Thymus (tissue), 14 donors: ENCODE results near the gene GHRL. TPM values are rescaled to one million over a fixed set of nuclear protein-coding genes. Genes with fewer than 3 reads are reported as not detected.

Source experiments
- DNase-seq, 9 donors: peaks; one replicate each; pipeline ENCODE4 v3.0.0-alpha.2; 2013; ENCODE audit warnings: low spot score in 9 of 9, low read depth in 6 of 9, missing footprints in 1 of 9
- H3K27ac ChIP-seq, 2 donors: one replicate each; pipeline ENCODE4 v1.5.1; 2013; ENCODE audit warnings: control low read depth in 1 of 2, low read depth in 1 of 2, low read length in 1 of 2, mild to moderate bottlenecking in 1 of 2, moderate library complexity in 1 of 2
- H3K27me3 ChIP-seq, 2 donors: one replicate each; pipeline ENCODE4 v1.5.1; 2013; ENCODE audit warnings: low read length in 1 of 2; ENCODE audit not compliant: control insufficient read depth in 2 of 2, insufficient read depth in 1 of 2
- H3K36me3 ChIP-seq, 2 donors: one replicate each; pipeline ENCODE4 v1.5.1; 2013; ENCODE audit warnings: low read length in 1 of 2, mild to moderate bottlenecking in 1 of 2, moderate library complexity in 1 of 2; ENCODE audit not compliant: control insufficient read depth in 2 of 2, insufficient read depth in 2 of 2
- H3K4me1 ChIP-seq, 2 donors: one replicate each; pipeline ENCODE4 v1.5.1; 2013; ENCODE audit warnings: low read length in 2 of 2; ENCODE audit not compliant: control insufficient read depth in 2 of 2, insufficient read depth in 2 of 2
- H3K4me3 ChIP-seq, 2 donors: one replicate each; pipeline ENCODE4 v1.5.1; 2013; ENCODE audit warnings: low read length in 2 of 2, control low read depth in 1 of 2, mild to moderate bottlenecking in 1 of 2
- H3K9me3 ChIP-seq, 2 donors: one replicate each; pipeline ENCODE4 v1.5.1; 2013; ENCODE audit warnings: low read length in 1 of 2, mild to moderate bottlenecking in 1 of 2; ENCODE audit not compliant: control insufficient read depth in 2 of 2, insufficient read depth in 1 of 2
- WGBS: extraction: QIAGEN DNeasy Blood & Tissue Kit; methylation state at CpG from one replicate; pipeline ENCODE4 v1.1.7; 2013; 5-methylcytosine and 5-hydroxymethylcytosine counted together
- long read RNA-seq, 10 donors: transcript quantifications; one replicate each; lab custom pipeline, GENCODE V29; 2026
- polyA plus RNA-seq: library from polyadenylated mRNA; stranded (reverse); fragments of 200-250 nt; gene quantifications from one replicate; pipeline ENCODE4 v1.2.3, GENCODE V29; 2013
- total RNA-seq: library from RNA; stranded (reverse); fragments of 120-200 nt; gene quantifications from one replicate; pipeline ENCODE4 v1.2.4, GENCODE V29; 2013
- donor health status: healthy.

GHRL gene
- total RNA-seq (2.4 TPM), polyA plus RNA-seq (3.7 TPM)
- long read RNA-seq, donor 1, result 0 reads
- long read RNA-seq, donor 2, partial matches to known transcripts, result 0 of 1 reads
- long read RNA-seq, donor 2, other reads (novel, unspliced or antisense), result 0 of 1 reads
- long read RNA-seq, donor 3, result 0 reads
- long read RNA-seq, donor 4, result 0 reads
- long read RNA-seq, donor 5, partial matches to known transcripts, result 0 of 1 reads
- long read RNA-seq, donor 5, other reads (novel, unspliced or antisense), result 0 of 1 reads
- long read RNA-seq, donor 6, result 0 reads
- long read RNA-seq, donor 7, result 0 reads
- long read RNA-seq, donor 8, result 0 reads
- long read RNA-seq, donor 9, result 0 reads
- long read RNA-seq, donor 10, result 0 reads

GRCh38 chr3:10292505-10293419, at the start of gene GHRL:
Gene GHRL, minus strand, starts transcription at chr3:10292947. Its CDS starts 2,767 bp downstream, at chr3:10290180.
- WGBS, result 30% methylated on average over 12 of the region's 12 CpGs
- Histone ChIP-seq H3K27me3 (no peaks in the 10 kb centered on the region), H3K27ac (no peak within 1 kb of the TSS), H3K9me3 (no peaks in the 10 kb centered on the region), H3K4me3 (no peak within 1 kb of the TSS), H3K4me1 (peaks cover 0 to 17% of the 10 kb centered on the region in 2 donors), H3K36me3 (peaks cover 18 to 37% of the 10 kb centered on the region in 2 donors)
- peak in 1 of 9 donors; percentile 36 for DNase-seq

- Histone ChIP-seq H3K9me3 (peaks cover 0 to 7% of the 10 kb centered on the region in 2 donors), H3K27me3 (no peaks in the 10 kb centered on the region), H3K4me1 (peaks cover 0 to 9% of the 10 kb centered on the region in 2 donors), H3K4me3 (no peak overlapping the region), H3K36me3 (no peaks in the 10 kb centered on the region), H3K27ac (no peak overlapping the region)
- no peak for DNase-seq
- WGBS, result 91% methylated on average over 7 of the region's 7 CpGs
These were observed 49.2 kb upstream of the GHRL start for GRCh38 chr3:10341901-10342398.

GRCh38 chr3:10340476-10340875, 47.7 kb upstream of the GHRL start:
- Histone ChIP-seq H3K4me1 (peaks cover 0 to 9% of the 10 kb centered on the region in 2 donors), H3K27ac (no peak overlapping the region), H3K9me3 (peaks cover 0 to 7% of the 10 kb centered on the region in 2 donors), H3K27me3 (no peaks in the 10 kb centered on the region), H3K36me3 (no peaks in the 10 kb centered on the region), H3K4me3 (no peak overlapping the region)
- no peak for DNase-seq
- WGBS, result 97% methylated on average over 18 of the region's 18 CpGs

- H3K36me3 ChIP-seq, result no peaks in the 10 kb centered on the region
- H3K9me3 ChIP-seq, result peaks cover 0 to 7% of the 10 kb centered on the region in 2 donors
- H3K27ac ChIP-seq, result no peak overlapping the region
- peaks cover 0 to 13% of the 10 kb centered on the region in 2 donors for H3K4me1 ChIP-seq
- DNase-seq, result no peak
- 90% methylated on average over 4 of the region's 4 CpGs for WGBS
- no peak overlapping the region for H3K4me3 ChIP-seq
- H3K27me3 ChIP-seq, result no peaks in the 10 kb centered on the region
These were observed 47.3 kb upstream of the GHRL start for GRCh38 chr3:10340046-10340445.

- peaks cover 0 to 7% of the 10 kb centered on the region in 2 donors for H3K9me3 ChIP-seq
- DNase-seq, result no peak
- no peaks in the 10 kb centered on the region for H3K27me3 ChIP-seq
- WGBS, result 95% methylated on average over 8 of the region's 8 CpGs
- H3K4me3 ChIP-seq, result no peak overlapping the region
- H3K4me1 ChIP-seq, result peaks cover 0 to 14% of the 10 kb centered on the region in 2 donors
- H3K27ac ChIP-seq, result no peak overlapping the region
- no peaks in the 10 kb centered on the region for H3K36me3 ChIP-seq
These were observed 46.7 kb upstream of the GHRL start for GRCh38 chr3:10339376-10339955.

- no peaks in the 10 kb centered on the region for H3K27me3 ChIP-seq
These were observed 46.0 kb upstream of the GHRL start for GRCh38 chr3:10338591-10339353.

GRCh38 chr3:10338164-10338470, 45.4 kb upstream of the GHRL start:
- Histone ChIP-seq H3K27me3 (no peaks in the 10 kb centered on the region), H3K4me1 (peaks cover 0 to 22% of the 10 kb centered on the region in 2 donors), H3K27ac (no peak overlapping the region), H3K9me3 (peaks cover 0 to 7% of the 10 kb centered on the region in 2 donors), H3K4me3 (no peak overlapping the region), H3K36me3 (no peaks in the 10 kb centered on the region)
- no peak for DNase-seq
- 97% methylated on average over 16 of the region's 16 CpGs for WGBS

More at GRCh38 chr3:10338591-10339353, 46.0 kb upstream of the GHRL start:
- 55% methylated on average over 12 of the region's 12 CpGs for WGBS
- Histone ChIP-seq H3K36me3 (no peaks in the 10 kb centered on the region), H3K27ac (no peak overlapping the region), H3K4me3 (no peak overlapping the region), H3K4me1 (peaks cover 0 to 16% of the 10 kb centered on the region in 2 donors), H3K9me3 (peaks cover 0 to 7% of the 10 kb centered on the region in 2 donors)
- DNase-seq, result no peak

- WGBS, result 82% methylated on average over 20 of the region's 20 CpGs
- H3K4me3 ChIP-seq, result no peak overlapping the region
- peak in 1 of 9 donors; percentile 23 for DNase-seq
- H3K27me3 ChIP-seq, result no peaks in the 10 kb centered on the region
- H3K36me3 ChIP-seq, result no peaks in the 10 kb centered on the region
- H3K4me1 ChIP-seq, result peaks cover 0 to 26% of the 10 kb centered on the region in 2 donors
- H3K9me3 ChIP-seq, result peaks cover 0 to 7% of the 10 kb centered on the region in 2 donors
- no peak overlapping the region for H3K27ac ChIP-seq
These were observed 44.8 kb upstream of the GHRL start for GRCh38 chr3:10337323-10338163.
